Spleen (tissue), 7 donors: ENCODE results near the gene HMX2.

Experiments used
- CTCF ChIP-seq, 11 experiments: fragments of 200-600 bp in 7 of 11; fragments of 450-650 bp in 4 of 11; sonication (generic) in 4 of 11; IDR thresholded peaks in 8 of 11; conservative IDR thresholded peaks in 3 of 11; 1 replicate in 7 of 11; 2 replicates in 4 of 11; pipeline versions ENCODE4 v1.4.0 to v1.8.0; 2016 to 2021; ENCODE audit warnings: antibody characterized with exemption in 11 of 11, inconsistent platforms in 4 of 11, mild to moderate bottlenecking in 1 of 11
- POLR2A ChIP-seq, 3 donors: fragments of 450-650 bp; IDR thresholded peaks; one replicate each; pipeline ENCODE4 v1.5.1; 2017; ENCODE audit warnings: antibody characterized with exemption in 3 of 3, mild to moderate bottlenecking in 1 of 3
- POLR2AphosphoS5 ChIP-seq, 3 donors: sonication (generic); formaldehyde crosslinking; IDR thresholded peaks; one replicate each; pipeline ENCODE4 v1.5.1; 2017; ENCODE audit warnings: antibody characterized with exemption in 3 of 3
- donor health status: DM: no; HTN: no; CAD: no; lungs with moderate emphysema.
- donor health status: DM: no; HTN: no; CAD: no.
- donor health status: DM: no; HTN: no; CAD: no.

- TF ChIP-seq CTCF (IDR thresholded peaks at IDR 0.05 in 8 of 11, conservative IDR thresholded peaks at IDR 0.05 in 3 of 11) (no peak), POLR2A (IDR thresholded peaks at IDR 0.05) (no peak), POLR2AphosphoS5 (IDR thresholded peaks at IDR 0.05) (no peak)
Measured at GRCh38 chr10:123156078-123156477, 8.1 kb downstream of the HMX2 start.
